HTR-8/SVneo (cell line): ENCODE measurements around the gene VAV3.

Experiments
- DNase-seq: peaks from one replicate; pipeline ENCODE4 v3.0.0; 2011; ENCODE audit warnings: low spot score, mixed read lengths; ENCODE audit not compliant: insufficient read length
- FAIRE-seq: peaks from 2 replicates; lab custom pipeline; 2011; peaks lifted over from hg19 to GRCh38; lab: Jason Lieb, UNC

VAV3 gene

DNA sequence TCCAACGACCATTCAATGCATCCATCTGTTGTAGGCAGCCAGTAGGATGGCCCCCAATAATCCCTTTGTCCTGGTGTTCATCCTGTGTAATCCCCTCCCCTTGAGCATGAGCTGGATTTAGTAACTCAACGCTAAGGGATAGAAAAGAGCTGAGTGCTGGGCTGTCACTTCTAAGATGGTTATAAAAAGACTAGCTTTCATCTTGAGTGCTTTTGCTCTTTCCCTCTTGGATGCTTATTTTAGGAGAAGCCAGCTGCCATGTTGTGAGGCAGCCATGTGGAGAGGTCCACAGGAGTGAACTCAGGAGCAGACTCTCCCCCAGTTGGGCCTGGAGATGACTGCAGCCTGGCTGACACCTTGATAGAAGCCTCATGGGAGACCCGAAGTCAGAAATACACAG lies 401.5 kb downstream of the VAV3 start:
- DNase-seq (no peak), FAIRE-seq (no peak)

DNA sequence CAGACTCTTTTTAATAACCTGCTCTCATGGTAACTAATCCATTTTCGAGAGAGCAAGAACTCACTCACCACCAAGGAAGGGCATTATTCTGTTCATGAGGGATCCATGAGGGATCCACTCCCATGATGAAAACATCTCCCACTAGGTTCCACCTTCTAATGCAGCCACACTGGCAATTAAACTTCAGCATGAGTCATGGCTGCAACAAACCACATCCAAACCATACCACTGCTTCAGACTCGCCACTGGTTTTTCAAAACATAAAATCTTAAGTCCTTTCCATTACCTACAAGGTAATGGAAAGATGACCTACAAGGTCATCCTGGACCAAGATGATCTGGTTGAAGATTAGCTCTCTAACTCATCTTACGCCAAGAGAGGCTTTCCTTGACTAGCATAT lies 405.1 kb downstream of the VAV3 start:
- DNase-seq (no peak), FAIRE-seq (no peak)

DNA sequence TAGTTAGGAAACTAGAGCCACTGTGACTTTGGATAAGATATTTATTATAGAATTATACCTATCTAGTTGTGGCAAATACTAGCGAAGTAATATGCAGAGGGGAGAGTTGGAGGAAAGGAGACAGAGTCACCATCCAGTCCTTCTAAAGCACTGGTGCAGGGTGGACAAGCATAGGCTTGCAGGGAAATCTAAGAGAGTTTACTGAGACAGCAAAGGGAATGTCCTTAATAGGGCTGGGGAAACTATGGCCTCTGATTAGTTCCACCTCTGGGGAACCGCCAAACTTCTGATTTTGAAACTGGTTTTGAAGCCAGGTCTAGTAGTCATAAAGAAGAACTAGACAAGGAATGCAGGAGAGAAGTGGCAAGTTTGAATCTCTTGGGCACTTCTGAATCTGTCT lies 407.9 kb downstream of the VAV3 start:
- FAIRE-seq: no peak
- DNase-seq: no peak

DNA sequence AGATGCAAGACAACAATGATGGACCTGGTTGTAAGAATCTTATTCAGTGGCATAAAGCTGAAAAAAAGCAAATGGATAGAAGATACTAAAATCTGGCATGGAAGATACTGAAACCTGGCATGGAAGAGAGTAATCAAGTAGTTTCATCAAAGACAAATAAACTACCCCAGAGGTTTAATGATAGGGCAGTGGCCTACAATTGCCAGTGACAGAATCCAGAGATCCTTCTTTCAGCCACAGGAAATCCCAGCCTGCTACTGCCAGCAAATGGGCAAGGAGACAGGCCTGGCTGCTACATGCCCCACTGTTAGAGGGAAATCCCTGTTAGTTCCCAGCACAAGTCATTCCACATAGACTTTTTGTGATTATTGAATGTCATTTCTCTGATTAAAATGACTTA lies 409.4 kb downstream of the VAV3 start:
- no peak for DNase-seq
- FAIRE-seq: no peak

DNA sequence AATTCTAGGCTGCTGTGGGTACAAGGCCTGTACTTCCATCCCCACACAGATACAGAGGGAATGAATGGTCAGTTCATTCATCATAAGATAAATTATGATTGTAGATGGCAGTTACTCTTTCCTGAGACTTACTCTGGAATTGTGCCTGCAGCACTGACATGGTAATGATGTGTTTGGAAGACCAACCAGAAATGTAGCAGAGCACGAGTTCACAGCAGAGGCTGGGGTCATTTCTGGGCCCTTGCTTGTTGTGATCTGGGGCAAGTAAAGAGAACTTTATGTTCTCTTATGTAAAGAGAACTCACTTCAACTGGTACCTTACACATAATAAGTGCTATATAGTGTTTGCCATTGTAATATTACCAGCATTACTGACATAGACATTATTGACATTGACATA lies 412.2 kb downstream of the VAV3 start:
- FAIRE-seq (no peak), DNase-seq (no peak)

DNA sequence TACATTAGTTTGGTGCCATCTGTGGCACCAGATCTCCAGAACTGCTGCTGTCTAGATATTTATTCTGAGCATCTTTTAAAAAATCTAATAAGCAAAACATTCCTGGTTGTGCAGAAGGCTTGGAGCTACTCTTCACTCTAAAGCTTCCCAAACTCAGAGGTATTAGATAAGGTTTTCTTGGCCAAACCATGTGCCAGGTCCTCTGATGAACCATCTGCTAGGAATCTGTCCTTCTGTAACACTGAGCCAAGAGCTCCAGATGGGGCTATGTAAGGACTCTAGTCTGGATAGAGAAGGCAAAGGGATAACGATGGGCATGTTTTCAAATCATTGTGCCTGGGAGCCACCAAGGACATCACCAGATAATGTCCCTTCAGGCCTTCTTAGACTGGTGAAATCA lies 413.5 kb downstream of the VAV3 start:
- FAIRE-seq (no peak), DNase-seq (no peak)

DNA sequence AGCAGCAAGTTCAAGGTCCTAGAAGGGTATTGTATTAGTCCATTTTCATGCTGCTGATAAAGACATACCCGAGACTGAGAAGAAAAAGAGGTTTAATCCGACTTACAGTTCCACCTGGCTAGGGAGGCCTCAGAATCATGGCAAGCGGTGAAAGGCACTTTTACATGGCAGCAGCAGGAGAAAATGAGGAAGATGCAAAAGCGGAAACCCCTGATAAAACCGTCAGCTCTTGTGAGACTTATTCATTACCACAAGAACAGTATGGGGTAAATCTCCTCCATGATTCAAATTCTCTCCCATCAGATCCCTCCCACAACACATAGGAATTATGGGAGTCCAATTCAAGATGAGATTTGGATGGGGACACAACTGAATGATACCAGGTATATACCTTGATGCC lies 414.6 kb downstream of the VAV3 start:
- FAIRE-seq: no peak

DNA sequence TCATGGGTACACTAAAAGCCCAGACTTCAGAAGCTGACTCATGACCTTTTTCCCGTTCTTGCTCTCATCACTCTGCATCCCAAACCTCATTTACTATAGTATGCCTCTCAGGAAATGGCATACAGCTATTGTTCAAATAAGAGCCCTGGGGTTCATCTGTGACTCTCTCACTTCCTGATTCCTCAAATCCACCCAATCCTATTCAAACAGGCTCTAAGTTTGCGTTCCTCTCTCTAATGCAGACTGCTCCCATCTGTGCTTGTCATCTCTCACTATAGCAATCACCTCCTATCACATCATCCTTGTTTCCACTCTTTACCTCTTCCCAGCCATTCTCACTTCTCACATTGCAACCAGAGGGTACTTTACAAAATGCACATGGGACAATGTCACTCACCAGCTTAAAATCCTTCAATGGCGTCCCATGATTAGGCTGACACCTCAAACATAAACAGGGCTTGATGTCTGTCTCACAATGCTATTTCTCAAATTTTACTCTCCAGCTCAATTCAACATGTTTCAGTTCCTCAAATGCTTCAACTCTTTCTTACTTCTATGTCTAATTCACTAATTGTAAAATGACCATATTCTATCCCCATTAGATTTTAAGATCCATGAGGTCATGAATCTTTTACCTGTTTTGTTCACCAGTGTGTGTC lies 415.7 kb downstream of the VAV3 start:
- no peak for DNase-seq
- no peak for FAIRE-seq

More for the DNA sequence above, 414.6 kb downstream of the VAV3 start:
- DNase-seq: no peak

DNA sequence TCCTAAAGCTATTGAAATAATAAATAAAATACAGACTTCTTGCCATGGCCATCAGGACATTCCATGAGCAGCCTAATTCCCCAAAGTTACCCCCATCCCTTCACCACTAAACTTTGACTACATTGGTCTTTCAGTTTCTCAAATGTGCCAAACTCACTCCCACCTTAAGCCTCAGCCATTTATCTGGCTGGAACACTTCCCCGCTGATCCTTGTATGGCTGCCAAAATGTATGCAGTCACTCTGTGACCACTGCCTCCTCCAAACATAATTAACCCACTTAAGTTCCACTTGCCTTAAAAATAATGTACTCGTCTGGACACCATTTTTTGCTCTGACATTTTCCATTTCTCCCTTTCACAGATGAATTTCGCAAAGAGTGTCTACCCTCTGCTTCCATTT lies 416.7 kb downstream of the VAV3 start:
- FAIRE-seq: no peak
- DNase-seq: no peak

DNA sequence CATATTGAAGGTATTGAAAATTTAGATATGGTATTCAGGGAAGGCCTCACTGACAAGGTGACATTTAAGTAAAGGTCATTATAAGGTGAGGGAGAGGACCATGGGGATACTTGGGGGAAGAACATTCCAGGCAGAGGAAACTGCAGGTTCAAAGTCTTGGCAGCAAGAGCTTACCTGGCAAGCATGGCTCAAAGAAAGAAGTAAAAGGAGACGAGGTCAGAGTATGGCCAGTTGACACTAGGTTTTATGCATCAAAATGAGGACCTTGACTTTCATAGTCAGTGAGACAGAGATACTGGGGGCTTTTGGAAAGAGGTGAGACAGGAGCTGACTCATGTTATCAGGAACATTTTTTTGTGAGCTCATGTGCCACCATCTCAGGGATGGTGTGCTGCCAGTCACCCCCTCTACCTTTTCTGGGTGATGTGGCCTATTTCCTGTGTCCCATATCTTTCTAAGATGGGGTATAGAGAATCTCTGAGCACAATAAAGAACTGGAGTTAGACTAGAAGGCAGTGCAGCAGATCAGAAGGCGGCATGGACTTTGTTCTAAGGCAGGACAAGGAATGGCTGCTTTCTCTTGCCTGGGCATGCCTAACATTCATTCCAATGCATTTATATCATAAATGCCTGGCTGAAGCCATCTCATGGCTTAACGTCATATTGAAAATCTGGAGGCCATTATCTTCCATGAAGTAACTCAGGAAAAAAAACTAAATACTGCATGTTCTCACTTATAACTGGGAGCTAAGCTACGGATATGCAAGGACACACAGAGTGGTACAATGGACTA lies 417.4 kb downstream of the VAV3 start:
- DNase-seq (no peak), FAIRE-seq (no peak)

DNA sequence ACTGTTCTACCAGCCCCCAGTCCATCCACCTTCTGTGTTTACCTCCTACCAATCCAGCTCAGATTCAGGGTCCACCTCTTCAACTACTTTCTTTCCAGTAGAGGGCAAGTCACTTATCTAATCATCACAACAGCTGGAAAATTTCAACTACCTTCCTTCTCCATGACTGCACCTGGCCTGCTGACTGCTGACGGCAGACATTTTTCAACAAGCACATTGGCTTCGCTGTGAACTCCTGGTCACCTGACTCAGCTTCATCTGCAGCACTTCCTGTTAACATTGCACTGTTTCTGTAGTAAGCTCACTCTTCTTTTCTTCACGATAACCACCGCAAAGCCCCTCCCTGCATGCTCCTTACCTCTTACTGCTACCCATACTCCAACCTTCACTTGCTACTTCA lies 418.4 kb downstream of the VAV3 start:
- FAIRE-seq (no peak), DNase-seq (no peak)

DNA sequence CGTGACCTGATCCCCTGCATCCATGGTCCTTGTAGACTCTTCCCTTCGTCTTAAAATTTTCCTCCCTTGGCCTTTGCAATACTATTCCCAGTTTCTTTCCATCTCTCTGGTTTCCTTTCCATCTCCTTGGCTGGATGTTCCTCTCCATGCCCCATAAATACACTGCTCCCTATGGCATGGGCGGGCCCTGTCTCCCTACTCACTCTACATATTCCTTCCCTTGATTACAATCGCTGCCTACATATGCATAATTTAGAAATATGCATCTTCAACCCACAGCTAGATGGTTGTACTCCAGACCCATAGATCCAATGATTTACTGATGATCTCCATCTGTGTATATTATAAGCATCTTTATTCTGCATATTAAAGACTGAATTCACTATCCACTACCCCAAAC lies 419.1 kb downstream of the VAV3 start:
- FAIRE-seq (no peak), DNase-seq (no peak)

DNA sequence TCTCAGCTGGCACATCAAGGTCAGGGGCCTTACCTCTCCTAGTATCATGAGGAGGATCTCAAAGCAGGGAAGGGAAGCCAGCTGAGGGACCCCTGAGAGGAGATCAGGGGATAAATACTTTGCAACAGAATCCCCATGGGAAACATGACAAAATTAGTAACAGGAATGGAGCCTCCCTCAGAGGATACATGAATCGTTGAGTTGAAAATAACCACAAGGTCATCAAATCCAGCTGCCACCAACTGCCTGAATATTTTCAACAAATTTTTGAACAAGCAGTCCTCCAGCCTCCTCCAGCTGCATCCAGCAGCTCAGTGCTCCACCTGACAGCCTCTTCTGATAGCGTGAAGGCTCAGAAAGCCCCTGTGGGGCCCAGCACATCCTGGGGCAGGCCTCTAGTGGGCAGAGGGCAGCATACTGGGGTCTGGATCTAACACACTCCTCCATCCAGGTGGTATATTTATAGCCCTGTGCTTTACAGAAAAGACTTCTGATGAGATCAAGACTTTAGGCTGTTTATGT lies 419.9 kb downstream of the VAV3 start:
- no peak for DNase-seq
- FAIRE-seq: no peak

DNA sequence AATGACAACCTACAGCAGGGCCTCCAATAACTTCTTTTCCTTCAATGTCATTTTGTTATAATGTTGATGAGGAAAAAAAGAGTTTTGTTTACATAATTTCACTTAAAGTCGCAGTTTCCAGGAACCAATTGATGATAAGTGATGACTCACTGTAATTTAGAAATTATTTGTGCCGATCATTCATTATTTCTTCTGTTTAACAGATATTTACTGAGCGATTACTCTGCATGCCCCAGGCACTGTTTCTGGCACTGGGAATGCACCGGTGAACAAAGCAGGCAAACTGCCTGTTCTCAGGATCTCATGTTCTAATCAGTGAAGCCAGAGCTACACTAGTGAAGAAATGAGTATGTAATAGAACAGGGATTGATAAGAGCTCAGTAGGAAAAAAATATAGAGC lies 420.7 kb downstream of the VAV3 start:
- DNase-seq: no peak
- FAIRE-seq: no peak

DNA sequence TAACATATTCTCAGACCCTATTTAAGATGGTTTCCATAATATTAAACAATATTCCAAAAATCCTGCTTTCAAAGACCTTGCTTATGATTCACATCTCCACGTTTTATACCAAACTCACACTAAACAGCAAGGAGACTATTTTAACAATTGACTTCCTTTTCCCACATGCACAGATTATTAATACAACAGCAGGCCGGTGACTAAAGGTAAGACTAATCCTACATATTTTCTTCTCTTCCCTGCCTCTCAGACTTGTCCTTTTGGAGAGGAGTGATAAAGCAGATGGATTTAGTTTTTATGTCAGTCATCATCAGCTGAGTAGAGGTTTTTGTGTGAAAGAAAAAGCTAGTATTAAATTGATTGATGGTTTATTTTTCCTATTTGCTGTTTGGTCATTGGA lies 423.6 kb downstream of the VAV3 start:
- DNase-seq (no peak), FAIRE-seq (no peak)

DNA sequence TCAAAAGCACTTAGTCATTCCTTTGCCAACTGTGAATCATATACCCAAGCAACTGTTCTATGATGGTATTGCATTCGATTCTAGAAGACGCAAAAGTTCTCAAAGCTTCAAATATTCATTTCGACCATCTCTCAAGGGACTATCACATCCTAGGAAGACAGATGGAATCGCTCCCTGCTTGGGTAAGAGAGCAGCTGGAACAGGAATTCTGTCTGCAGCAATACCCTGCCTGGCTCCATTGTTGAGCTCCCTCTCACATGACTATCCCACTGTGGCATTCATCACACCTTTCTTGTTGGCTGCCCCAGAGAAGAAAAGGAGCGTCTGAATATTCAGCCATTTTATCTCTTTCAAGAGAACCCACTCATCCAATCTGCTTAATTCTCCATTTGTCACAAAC lies 426.5 kb downstream of the VAV3 start:
- no peak for FAIRE-seq
- no peak for DNase-seq

DNA sequence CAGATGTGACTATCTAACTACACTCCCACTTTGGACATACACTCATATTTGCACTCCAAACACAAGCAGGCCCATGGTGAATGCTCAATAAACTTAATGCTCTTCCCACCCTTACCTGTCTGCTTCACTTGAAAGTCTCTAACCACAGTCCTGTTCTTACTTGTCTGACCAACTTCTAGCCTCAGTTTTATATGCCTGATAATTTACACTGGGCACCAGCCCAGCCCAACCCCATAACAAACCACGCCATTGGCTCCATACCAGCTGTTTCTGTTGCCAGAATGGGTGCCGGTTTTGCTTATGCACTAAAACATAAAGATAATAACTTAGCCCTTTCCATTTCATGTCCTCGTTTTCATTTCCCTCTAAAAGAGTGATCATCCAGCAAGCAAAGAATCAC lies 428.7 kb downstream of the VAV3 start:
- no peak for DNase-seq
- FAIRE-seq: no peak

DNA sequence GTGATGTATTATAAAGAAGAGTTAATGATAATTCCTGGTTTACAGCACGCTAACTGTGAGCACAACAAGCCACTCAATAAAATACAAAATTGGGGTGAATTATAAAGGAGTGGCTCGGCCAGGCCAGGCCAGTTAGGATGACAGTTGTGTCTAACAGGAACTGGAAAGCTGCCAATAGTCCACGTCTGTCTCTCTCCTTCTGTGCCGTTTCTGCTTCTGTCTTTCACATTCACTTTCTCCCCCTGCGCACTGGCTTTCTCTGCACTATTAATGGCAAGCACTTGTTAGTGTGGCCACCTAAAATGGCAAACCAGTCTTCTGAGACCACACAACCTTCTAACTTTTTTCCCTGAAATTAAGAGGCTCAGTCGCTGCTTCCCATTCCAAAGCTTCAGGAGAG lies 429.9 kb downstream of the VAV3 start:
- FAIRE-seq: no peak
- no peak for DNase-seq

DNA sequence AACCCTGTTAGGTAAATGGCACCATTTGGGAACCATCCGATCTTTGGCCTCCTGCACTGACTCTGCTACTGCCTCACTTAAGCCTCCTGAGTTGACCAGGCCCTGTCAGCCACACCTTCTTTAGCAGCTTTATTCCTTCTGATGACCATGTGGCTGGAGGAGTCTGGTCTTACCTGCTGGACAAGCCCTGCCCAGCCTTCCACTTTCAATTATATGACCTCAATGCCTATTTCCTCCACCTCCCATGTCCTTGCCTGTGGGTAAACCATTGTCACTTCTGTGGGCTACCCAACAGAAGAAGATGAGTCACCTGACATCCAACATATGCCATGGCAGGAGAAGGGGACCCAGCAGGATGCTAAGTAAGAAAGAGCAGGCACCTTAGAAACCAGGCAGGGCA lies 430.3 kb downstream of the VAV3 start:
- FAIRE-seq (no peak), DNase-seq (no peak)

DNA sequence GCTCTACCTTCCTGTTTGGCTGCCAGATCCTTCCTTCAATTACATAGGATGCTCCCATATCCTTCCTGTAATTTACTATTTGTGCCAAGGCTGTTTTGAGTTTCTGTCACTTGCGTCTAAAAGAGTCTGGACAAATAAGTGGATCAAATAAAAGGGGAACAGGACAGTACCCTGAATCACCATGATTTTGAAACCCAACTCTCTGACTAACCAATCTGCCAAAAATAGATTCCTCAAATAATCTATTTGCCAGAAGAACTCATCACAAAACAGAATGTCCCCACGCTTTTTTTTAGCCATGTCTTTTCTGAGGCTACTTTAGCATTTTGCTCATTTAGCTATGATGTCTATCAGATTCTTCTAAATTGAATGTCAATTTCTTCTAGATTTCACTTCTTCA lies 431.5 kb downstream of the VAV3 start:
- DNase-seq (no peak), FAIRE-seq (no peak)

DNA sequence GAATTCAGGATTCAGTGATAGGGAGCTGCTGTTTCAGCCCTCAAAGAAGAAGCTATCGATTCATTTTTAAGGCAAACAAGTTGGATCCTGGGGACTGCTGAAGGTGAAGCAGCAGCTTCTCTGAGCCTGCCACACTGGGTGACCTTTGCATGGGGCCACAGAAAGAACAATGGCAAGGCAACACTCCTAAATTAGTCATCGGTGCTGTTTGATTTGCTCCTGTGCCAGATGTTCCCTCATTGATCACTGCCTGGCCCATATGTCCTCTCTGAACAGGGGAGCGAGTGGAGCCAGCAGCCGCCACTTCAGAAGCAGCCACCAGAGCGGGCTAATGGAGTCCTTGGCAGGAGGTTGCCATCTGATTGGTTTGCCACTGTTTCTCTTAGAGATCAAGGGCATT lies 432.7 kb downstream of the VAV3 start:
- no peak for FAIRE-seq
- DNase-seq: no peak
